Immature natural killer cell (primary cell): ENCODE results near the gene TEPSIN. TPM values are rescaled to one million over a fixed set of nuclear protein-coding genes. Genes with fewer than 3 reads are reported as not detected.

Source experiments
- DNase-seq, 3 donors: peaks; one replicate each; pipeline ENCODE4 v3.0.0; 2022; ENCODE audit warnings: mixed read lengths in 1 of 3
- H3K27ac Mint-ChIP-seq, 6 donors: one replicate each; pipeline ENCODE4 v1.8.0; 2020; ENCODE audit warnings: mixed read lengths in 6 of 6, mild to moderate bottlenecking in 5 of 6, inconsistent platforms in 4 of 6, moderate library complexity in 3 of 6
- H3K27me3 Mint-ChIP-seq, 3 donors: one replicate each; pipeline ENCODE4 v1.8.0; 2020 to 2021; ENCODE audit warnings: low read depth in 3 of 3, mild to moderate bottlenecking in 3 of 3, mixed read lengths in 3 of 3, moderate library complexity in 3 of 3, inconsistent platforms in 1 of 3
- H3K36me3 Mint-ChIP-seq, 3 donors: one replicate each; pipeline ENCODE4 v1.8.0; 2020; ENCODE audit warnings: mixed read lengths in 3 of 3, inconsistent platforms in 2 of 3, mild to moderate bottlenecking in 2 of 3
- H3K4me1 Mint-ChIP-seq, 2 donors: one replicate each; pipeline ENCODE4 v1.8.0; 2020; ENCODE audit warnings: inconsistent platforms in 2 of 2, mild to moderate bottlenecking in 2 of 2, mixed read lengths in 2 of 2, moderate library complexity in 1 of 2
- H3K4me3 Mint-ChIP-seq, 5 donors: one replicate each; pipeline ENCODE4 v1.8.0; 2020; ENCODE audit warnings: mild to moderate bottlenecking in 5 of 5, mixed read lengths in 5 of 5, inconsistent platforms in 3 of 5, moderate library complexity in 3 of 5
- H3K9me3 Mint-ChIP-seq, 6 donors: one replicate each; pipeline ENCODE4 v1.8.0; 2020; ENCODE audit warnings: mild to moderate bottlenecking in 6 of 6, mixed read lengths in 6 of 6, inconsistent platforms in 4 of 6, moderate library complexity in 3 of 6
- polyA plus RNA-seq, 3 donors: library from polyadenylated mRNA; unstranded; fragments of 300-500 nt; fragmentation: Illumina TruSeq; gene quantifications; one replicate each; pipeline ENCODE4 v1.2.3, GENCODE V29; 2021

The TEPSIN gene
- polyA plus RNA-seq, 3 donors from 2014 or later = 1.6 to 7.3 (median 5.0) TPM

GRCh38 chr17:81196505-81197408 is 42.1 kb downstream of the TEPSIN start:
- H3K9me3 Mint-ChIP-seq = no peaks in the 10 kb centered on the region
- H3K36me3 Mint-ChIP-seq = no peaks in the 10 kb centered on the region
- H3K27me3 Mint-ChIP-seq = no peaks in the 10 kb centered on the region
- no peaks in the 10 kb centered on the region for H3K4me1 Mint-ChIP-seq
- no peak for DNase-seq
- H3K27ac Mint-ChIP-seq = no peak overlapping the region
- H3K4me3 Mint-ChIP-seq = no peak overlapping the region

DNA sequence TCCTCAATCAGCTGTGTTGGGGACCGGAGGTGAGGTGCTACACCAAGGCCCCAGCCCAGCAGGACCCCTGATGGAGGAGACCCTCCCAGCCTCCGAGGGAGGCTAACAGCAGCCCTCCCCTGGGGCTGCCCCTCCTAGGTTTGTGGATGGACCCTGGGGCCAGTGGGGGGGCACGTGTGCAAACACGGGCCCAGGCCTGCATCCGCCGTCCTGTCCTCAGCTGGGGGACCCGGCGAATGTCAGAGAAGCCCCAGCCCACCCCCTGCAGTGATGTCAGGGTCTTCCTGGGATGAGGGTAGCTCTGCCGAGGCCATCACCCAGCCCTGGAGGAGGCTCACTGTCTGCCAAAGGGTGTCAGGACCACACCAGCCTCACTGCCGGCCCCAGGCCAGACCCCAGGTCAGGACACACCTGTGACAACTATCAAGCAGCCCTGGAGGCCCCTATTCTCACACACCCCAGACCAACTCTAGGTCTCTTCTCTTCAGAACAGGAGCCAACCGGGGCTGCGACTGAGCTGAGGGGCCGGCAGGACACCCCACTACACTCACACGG is 42.8 kb downstream of the TEPSIN start:
- no peaks in the 10 kb centered on the region for H3K4me1 Mint-ChIP-seq
- DNase-seq = no peak
- H3K27ac Mint-ChIP-seq = no peak overlapping the region
- no peaks in the 10 kb centered on the region for H3K9me3 Mint-ChIP-seq
- H3K36me3 Mint-ChIP-seq = no peaks in the 10 kb centered on the region
- no peak overlapping the region for H3K4me3 Mint-ChIP-seq
- no peaks in the 10 kb centered on the region for H3K27me3 Mint-ChIP-seq

DNA sequence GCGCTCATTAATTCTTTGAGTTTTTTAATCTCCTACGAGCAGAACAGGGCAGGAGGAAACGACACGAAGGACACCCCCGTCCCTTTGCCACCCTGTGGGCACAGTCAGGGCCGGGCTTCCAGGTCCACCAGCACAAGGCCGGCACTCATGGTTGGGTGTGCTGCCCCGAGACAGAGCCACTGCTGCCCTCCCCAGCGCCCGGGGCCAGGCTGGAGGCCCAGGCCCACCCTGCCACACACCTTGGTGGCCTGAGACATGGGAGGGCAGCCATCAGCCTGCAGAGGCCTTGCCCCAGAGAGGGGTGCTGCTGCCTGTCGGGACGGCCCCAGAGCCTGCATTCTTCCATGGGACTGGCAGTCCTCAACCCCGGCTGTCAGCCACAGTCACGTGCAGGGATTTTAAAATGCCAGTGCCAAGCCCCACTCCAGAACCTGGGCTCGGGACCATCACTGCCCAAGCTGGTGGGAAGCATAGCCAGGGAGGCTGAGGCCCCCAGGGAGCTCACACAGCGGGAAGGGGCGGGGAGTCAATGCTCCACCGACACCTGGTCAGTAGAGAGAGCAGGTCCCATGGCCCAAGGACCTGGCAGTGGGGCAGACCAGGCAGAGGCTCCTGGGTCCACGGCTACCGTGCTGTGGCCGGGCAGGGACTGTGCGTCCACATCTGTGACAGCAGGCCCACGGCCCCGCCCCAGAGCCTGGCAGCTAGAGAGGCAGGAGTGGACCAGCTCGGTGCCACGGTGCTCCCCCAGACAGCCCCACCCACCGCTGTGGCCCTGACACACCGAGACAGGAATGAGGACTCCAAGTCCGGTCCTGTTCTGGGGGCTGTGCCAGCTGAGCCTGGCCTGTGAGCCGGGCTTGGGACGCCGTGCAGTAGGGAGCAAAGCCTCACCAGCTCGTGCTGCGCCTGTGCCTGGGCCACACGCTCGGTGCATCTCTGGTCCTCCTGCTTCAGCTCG is 43.6 kb downstream of the TEPSIN start:
- Mint-ChIP-seq H3K9me3 (no peaks in the 10 kb centered on the region), H3K27me3 (no peaks in the 10 kb centered on the region), H3K27ac (no peak overlapping the region), H3K36me3 (no peaks in the 10 kb centered on the region), H3K4me3 (no peak overlapping the region), H3K4me1 (no peaks in the 10 kb centered on the region)
- DNase-seq = no peak

DNA sequence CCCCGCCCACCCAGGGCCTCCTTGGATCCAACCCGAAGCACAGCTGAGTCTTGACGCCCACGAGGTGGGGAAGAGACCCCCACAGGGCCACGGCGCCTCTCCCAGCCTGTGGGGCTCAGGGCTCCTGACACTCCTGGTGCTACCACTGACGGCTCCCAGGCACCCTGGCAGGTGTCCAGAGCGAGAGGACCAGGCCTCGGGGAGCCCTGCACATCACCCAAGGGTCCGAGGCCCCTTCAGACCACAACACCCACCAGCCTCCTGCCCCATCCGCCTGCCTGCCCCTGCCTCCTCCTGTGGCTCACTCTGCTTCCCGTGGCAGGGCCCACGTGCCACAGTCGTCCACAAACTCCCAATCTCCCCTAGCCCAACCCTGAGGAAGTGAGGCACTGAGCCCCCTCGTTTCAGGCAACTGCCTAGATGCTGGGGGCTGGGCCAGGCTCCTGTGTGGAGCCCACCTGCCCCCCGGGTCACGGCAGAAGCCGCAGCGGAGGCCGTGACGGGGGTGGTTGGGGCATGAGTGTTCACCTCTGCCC is 44.6 kb downstream of the TEPSIN start:
- Mint-ChIP-seq H3K4me1 (no peaks in the 10 kb centered on the region), H3K36me3 (no peaks in the 10 kb centered on the region), H3K27me3 (no peaks in the 10 kb centered on the region), H3K9me3 (no peaks in the 10 kb centered on the region), H3K27ac (no peak overlapping the region), H3K4me3 (no peak overlapping the region)
- DNase-seq = no peak

DNA sequence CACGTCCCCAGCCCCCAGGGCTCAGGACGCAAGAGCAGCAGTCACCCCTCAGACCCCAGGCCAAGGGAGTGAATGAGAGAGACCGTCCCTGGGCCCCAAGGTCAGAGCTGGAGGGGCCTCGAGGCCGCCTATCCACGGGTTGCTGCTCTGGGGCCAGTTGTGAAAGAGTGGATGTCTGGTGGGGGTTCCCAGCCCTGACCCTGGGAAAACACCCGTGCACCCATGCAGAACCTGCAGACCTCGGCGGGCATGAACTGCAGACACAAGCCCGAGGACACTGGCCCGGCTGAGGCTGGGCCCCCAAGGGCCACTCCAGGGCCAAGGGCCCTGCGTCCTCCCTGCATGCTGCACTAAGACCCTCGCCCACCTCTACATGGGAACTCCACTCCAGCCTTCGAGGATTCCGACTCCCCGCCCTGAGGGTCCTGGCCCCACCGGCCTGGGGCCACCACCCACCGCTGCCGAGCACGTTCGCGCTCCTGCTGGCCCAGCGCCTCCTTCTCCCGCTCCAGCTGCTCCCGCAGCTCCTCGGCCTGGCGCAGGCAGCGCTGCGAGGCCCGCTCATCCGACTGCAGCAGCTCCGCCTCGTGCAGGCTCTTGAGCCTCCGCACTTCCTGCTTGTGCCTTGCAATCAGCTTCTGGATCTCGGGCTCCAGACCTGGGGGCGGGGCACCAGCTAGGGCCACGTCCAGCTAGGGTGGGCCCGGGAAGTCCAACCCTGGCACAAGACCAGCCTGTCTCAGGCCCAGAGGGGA is 45.2 kb downstream of the TEPSIN start:
- H3K27me3 Mint-ChIP-seq = no peaks in the 10 kb centered on the region
- H3K36me3 Mint-ChIP-seq = no peaks in the 10 kb centered on the region
- no peaks in the 10 kb centered on the region for H3K4me1 Mint-ChIP-seq
- H3K9me3 Mint-ChIP-seq = no peaks in the 10 kb centered on the region
- DNase-seq = no peak
- H3K4me3 Mint-ChIP-seq = no peak overlapping the region
- no peak overlapping the region for H3K27ac Mint-ChIP-seq

- no peaks in the 10 kb centered on the region for H3K9me3 Mint-ChIP-seq
- H3K4me3 Mint-ChIP-seq = no peak overlapping the region
Measured at GRCh38 chr17:81193051-81193410, 45.8 kb downstream of the TEPSIN start.

DNA sequence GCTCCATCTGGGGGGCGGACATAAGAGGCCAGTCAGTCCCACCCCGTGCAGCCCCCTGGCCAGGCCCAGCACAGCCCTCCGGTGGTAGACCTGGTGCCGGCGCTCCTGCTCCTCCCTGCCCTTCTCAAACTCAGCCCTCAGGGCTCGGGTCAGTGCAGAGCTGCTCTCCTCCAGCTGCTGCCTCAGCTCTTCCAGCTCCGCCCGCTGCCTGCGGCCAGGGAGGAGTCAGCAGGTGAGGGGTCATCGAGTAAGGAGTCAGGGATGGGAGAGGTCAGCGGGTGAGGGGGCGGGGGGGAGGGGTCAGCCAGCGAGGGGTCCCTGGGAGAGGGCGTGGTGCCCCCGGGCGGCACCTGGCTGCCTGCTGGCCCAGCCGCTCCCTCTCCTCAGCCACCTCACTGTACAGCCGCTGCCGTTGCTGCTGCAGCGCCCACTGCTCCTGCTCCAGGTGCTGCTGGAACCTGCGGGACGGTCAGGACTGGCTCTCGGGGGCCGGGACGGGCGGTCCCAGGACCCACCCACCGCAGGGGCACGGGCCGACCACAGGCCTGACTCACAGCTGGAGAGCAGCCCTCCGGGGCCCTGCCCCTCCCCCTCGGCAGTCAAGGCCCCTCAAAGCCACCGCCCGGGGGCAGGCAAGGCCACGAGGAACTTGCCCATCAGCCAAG is 46.3 kb downstream of the TEPSIN start:
- H3K27ac Mint-ChIP-seq = no peak overlapping the region
- H3K27me3 Mint-ChIP-seq = no peaks in the 10 kb centered on the region
- H3K4me1 Mint-ChIP-seq = no peaks in the 10 kb centered on the region
- H3K9me3 Mint-ChIP-seq = no peaks in the 10 kb centered on the region
- no peak overlapping the region for H3K4me3 Mint-ChIP-seq
- no peak for DNase-seq
- no peaks in the 10 kb centered on the region for H3K36me3 Mint-ChIP-seq

More at GRCh38 chr17:81193051-81193410, 45.8 kb downstream of the TEPSIN start:
- no peak overlapping the region for H3K27ac Mint-ChIP-seq
- H3K4me1 Mint-ChIP-seq = no peaks in the 10 kb centered on the region
- no peaks in the 10 kb centered on the region for H3K27me3 Mint-ChIP-seq
- no peaks in the 10 kb centered on the region for H3K36me3 Mint-ChIP-seq
- DNase-seq = no peak

DNA sequence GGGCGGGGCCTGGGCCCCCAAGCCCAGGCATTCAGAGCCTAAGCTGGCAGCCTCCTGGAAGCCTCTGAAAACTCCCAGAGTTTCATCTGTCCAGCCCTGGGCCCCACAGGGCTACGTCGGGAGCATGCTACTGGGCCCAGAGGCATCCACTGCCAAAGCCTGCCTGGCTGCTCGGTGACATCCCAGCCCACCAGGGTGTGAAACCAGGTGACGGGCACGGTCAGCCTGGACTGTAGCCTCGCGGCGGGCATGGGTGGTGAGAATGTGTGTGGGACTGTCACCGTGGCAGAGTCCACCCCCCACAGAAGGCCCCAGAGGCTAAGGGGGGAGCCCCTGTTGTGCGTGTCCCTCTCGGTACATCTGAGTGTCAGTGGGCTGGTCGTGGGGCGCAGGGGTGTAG is 47.2 kb downstream of the TEPSIN start:
- Mint-ChIP-seq H3K4me1 (no peaks in the 10 kb centered on the region), H3K9me3 (no peaks in the 10 kb centered on the region), H3K27me3 (no peaks in the 10 kb centered on the region), H3K4me3 (no peak overlapping the region), H3K27ac (no peak overlapping the region), H3K36me3 (no peaks in the 10 kb centered on the region)
- no peak for DNase-seq

DNA sequence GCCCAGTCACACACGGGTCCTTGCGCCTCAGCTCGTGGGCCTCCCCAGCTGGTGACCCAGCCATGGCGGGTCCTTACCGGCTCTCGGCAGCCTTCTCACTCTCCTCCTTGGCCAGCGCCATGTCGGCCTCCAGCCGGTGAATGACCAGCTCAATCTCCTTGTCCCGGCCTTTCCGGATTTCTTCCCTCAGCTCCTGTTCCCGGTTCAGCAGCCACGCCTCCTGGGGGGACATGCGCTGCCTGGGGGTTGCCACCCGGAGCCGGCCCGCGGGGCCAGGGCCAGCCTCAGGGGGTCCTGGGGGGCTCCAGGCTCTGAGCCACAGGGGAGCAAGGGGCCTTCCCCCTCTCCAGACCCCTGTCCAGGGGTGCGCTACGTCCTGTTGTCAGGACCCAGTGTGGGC is 47.7 kb downstream of the TEPSIN start:
- Mint-ChIP-seq H3K4me1 (no peaks in the 10 kb centered on the region), H3K36me3 (no peaks in the 10 kb centered on the region), H3K9me3 (no peaks in the 10 kb centered on the region), H3K27ac (no peak overlapping the region), H3K27me3 (no peaks in the 10 kb centered on the region), H3K4me3 (no peak overlapping the region)
- no peak for DNase-seq

GRCh38 chr17:81190591-81190990 is 48.3 kb downstream of the TEPSIN start:
- Mint-ChIP-seq H3K27ac (no peak overlapping the region), H3K9me3 (no peaks in the 10 kb centered on the region), H3K4me1 (no peaks in the 10 kb centered on the region), H3K4me3 (no peak overlapping the region), H3K36me3 (no peaks in the 10 kb centered on the region), H3K27me3 (no peaks in the 10 kb centered on the region)
- no peak for DNase-seq

- H3K36me3 Mint-ChIP-seq = no peaks in the 10 kb centered on the region
- H3K9me3 Mint-ChIP-seq = no peaks in the 10 kb centered on the region
- H3K4me1 Mint-ChIP-seq = no peaks in the 10 kb centered on the region
- H3K27ac Mint-ChIP-seq = no peak overlapping the region
- no peak for DNase-seq
- peaks cover 0 to 2% (median 0%) of the 10 kb centered on the region in 3 donors for H3K27me3 Mint-ChIP-seq
- H3K4me3 Mint-ChIP-seq = no peak overlapping the region
Measured at GRCh38 chr17:81189670-81190530, 49.0 kb downstream of the TEPSIN start.

DNA sequence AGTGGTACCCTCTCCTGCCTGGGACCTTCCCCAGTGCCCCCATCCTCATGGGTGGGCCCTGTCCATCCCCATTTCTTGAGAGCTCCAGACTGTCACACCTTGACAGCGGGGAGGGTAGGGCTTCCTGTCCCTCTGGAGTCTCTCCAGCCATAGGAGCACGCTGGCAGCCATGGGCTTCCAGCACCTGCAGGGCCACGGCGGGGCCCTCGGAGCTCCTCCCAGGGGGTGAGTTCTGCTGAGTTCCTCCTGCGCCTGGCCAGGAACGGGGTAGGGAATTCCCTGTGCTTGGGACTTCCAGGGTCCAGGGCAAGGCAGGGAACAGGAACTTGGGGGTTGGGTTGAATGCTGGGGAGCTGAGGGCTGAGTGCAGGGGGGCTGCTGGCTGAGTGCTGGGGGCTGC is 49.8 kb downstream of the TEPSIN start:
- no peak overlapping the region for H3K4me3 Mint-ChIP-seq
- no peaks in the 10 kb centered on the region for H3K36me3 Mint-ChIP-seq
- no peak overlapping the region for H3K27ac Mint-ChIP-seq
- H3K9me3 Mint-ChIP-seq = no peaks in the 10 kb centered on the region
- DNase-seq = no peak
- no peaks in the 10 kb centered on the region for H3K4me1 Mint-ChIP-seq
- peaks cover 0 to 2% (median 0%) of the 10 kb centered on the region in 3 donors for H3K27me3 Mint-ChIP-seq
